OCI-LY3 (cell line): ENCODE data around the gene GPX2.

Experiments
- CTCF ChIP-seq: fragments of 200-600, 300-600 bp; sonication (generic); IDR thresholded peaks from 2 replicates; pipeline ENCODE4 v1.5.1; 2014; ENCODE audit warnings: antibody characterized with exemption, low read length, low read depth
- EZH2phosphoT487 ChIP-seq: fragments of 200-600 bp; shearing (Covaris generic); IDR thresholded peaks from 2 replicates; pipeline ENCODE4 v1.6.1; 2018; ENCODE audit warnings: antibody characterized with exemption, mixed run types, low read depth

- TF ChIP-seq CTCF (peak; percentile 34), EZH2phosphoT487 (no peak)
Measured at GRCh38 chr14:64963611-64964010, 21.1 kb upstream of the GPX2 start.
